Fibroblast of peridontal ligament (primary cell): ENCODE results near the gene FHOD1.
A peak's percentile ranks its signal among the peaks of the same experiment; 100 is the strongest.

Experiments
- DNase-seq: peaks from one replicate; pipeline ENCODE4 v3.0.0-alpha.2; 2010; ENCODE audit errors: extremely low read depth

FHOD1 gene

DNA sequence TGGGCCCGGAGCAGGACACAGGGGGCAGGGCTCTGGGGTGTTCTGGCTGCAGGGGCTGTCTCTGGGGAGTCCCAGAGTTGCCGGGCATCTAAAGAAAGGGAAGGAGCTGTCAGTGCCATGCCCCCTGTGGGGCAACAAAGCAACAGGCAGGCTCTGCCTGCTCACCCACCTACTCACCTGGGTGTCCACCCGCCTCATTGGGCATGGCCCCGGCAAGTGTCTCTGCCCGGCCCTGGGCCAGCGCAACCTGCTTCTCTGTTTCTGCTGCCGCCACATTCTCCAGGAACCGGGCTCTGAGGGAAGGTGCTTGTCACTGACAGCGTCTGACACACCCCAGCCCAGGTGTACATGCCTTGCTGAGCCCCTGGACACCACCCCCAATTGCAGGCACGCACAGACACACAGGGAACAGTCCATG, 13.1 kb downstream of the FHOD1 start:
- DNase-seq = no peak

DNA sequence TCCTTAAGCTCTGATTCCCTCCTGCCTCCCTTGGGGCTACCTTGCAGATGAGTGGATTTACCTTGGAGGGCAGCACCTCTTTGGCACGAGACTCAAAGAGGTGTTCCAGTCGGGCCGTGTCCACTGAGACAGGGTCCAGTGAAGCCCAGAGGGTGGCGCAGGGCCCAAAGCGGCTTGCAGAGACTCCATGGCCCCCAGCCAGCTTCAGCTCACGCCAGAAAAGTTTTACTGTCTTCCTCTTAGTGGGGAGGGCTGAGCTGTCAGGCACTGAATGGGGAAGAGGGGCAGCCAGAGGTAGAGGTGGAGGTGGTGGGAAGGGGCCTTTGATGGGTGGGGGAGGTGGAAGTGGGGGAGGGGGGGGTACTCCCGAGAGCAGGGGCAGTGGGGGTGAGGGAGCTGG, 13.7 kb downstream of the FHOD1 start:
- DNase-seq = no peak

GRCh38 chr16:67230809-67231660, 16.2 kb downstream of the FHOD1 start:
- no peak for DNase-seq

GRCh38 chr16:67229906-67230808, 17.1 kb downstream of the FHOD1 start:
- DNase-seq = no peak

DNA sequence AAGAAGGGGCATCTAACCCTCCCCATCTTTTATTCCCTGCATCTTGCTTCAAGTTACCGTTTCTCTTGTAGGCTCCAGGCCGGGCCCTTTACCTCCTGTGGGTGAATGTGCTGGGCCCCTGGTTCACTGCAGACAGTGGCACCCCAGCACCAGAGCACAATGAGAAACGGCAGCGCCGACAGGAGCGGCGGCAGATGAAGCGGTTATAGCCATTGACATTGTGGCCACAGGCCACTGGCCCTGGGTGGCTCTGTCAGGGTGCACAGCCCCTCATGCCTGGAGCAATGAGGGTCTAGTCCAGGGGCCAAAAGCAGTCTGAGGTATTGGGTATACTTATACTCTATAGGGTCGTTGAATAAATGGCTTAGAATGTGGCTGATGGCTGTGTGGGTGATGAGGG, 18.4 kb downstream of the FHOD1 start:
- no peak for DNase-seq

- no peak for DNase-seq
Observed at GRCh38 chr16:67228034-67228785, 19.1 kb downstream of the FHOD1 start.

- no peak for DNase-seq
Observed at GRCh38 chr16:67227567-67227921, 19.7 kb downstream of the FHOD1 start.

DNA sequence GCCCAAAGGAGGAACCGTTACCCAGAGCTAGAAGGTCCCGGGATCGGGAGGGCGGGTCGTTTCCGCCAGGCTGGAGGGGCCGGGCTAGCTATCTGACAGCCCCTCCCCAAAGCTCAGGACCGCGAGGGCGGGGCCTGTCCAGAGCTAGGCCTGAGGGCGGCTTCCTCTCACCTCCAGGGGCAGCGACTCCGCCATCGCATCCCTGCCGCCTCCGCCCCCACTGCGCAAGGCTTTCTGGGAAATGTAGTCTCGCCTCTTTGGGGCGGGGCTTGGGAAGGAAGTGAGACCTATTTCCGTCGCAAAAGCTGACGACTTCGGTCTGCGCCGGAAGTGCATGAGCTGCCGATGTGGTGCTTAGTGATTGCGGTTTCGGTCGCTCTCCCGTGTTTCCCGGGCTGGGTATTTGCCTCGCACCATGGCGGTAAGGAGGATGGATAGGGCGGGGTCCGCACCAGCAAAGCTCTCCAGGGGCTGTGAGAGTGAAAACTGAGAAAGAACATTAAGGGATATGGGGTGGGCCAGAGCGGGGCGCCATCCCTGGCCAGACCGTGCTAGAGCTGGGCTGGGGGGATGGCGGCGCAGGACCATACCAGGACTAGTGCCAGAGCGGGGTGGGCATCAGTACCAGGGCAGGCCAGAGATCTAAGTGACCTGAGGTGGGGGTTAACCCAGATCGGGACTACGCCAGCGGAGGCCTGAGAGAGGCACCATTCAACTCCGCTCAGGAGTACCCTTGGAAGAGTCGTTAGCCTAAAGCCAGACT, 20.3 kb downstream of the FHOD1 start, which contains the start of gene TMEM208:
Gene TMEM208, plus strand, starts transcription at position 327 of the 763 bp plus-strand sequence. Its CDS starts 89 bp downstream, at position 416.
- DNase-seq = peak; percentile 98

- no peak for DNase-seq
Observed at GRCh38 chr16:67226295-67226803, 20.9 kb downstream of the FHOD1 start.

DNA sequence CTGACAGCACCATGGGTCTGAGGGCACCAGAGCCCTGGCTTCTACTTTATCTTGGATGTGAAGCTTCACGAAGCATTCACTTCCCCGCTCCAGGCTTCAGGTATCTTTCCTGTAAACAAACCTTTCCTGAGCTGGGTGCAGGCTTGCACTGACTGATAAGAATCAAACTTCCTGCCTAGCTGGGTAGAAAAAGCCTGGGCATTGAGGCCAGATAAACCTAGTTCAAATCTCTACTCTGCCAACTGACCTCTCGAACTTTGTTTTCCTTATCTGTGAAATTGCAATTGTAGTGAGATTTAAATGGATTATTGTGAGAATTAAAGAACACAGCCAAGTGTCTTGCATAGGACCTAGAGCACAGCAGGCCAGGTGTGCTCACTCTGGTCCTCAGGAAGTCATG, 23.3 kb downstream of the FHOD1 start:
- DNase-seq = no peak

DNA sequence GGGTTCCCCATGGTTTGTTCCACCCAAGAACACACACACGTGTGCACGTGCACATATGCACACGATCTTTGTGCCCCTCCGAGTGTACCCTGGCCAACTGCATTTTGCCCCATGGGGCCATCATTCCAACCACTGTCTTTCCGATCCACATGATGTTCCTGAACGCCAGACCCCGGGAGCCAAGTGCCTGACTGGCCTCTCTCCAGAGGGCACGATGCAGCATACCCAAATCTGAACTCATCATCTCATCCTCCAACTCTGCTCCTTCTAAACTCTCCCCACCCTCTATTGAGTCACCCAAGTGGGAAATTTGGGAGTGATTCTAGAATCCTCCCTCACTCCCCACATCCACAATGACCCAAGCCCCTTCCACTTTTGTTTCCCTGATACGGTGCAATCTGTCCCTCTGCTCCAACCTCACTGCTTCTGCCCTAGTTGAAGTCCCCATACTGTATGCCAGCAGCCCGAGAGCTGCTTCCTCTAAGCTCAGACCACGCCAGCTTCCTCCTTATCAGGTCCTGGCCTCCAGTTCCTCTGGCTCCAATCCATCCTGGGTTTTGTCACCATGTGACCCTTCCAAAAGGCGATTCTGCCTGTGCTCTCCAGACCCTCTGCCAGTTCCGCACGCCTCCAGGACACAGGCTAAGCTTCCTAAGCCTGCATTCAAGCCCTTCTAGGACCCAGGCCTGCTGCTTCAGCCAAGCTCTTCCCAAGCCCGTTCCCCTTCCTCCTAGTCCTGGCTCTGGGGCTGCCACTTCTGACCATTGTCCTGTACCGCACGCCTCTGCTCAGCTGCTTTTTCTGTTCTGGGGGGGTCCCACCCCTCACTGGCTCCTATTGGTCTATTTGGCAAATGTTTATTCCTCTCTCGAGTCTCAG, 30.4 kb downstream of the FHOD1 start:
- DNase-seq = no peak

DNA sequence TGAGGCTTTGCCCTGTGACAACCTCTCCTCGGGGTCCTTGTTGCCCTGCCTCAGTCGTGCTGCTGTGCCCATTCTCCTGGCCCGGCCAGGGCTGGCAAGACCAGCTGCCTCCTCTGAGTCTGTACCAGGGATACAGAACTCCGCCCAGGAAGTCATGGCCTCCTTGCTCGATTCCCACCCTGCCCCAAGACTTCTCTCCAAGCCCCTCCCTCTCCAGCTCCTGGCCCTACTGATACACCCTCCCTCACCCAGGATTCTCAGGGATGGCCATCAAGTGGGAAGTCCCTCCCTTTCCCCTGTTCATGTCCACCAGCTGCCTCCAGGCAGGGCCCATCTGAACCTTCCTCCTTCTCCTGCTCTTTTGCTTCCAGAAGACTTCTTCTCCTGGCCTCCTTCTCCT, 31.6 kb downstream of the FHOD1 start:
- DNase-seq = no peak

GRCh38 chr16:67213197-67214019, 33.9 kb downstream of the FHOD1 start:
- no peak for DNase-seq

DNA sequence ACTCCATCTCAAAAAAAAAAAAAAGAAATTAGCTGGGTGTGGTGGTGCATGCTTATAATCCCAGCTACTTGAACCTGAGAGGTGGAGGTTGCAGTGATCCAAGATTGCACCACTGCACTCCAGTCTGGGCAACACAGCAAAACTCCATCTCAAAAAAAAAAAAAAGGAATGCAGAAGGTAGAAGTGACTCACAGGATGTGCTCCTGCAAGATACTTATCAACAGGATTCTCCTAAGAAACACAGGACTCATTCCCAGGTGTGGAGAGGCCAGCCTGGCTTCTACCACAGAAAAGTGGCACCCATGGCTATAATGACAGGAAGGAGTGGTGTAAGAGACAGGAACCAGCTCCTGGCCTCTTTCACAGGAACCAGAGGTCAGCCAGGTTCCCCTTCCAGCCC, 34.5 kb downstream of the FHOD1 start:
- DNase-seq = no peak

GRCh38 chr16:67211674-67212073, 35.6 kb downstream of the FHOD1 start:
- DNase-seq = no peak

- no peak for DNase-seq
Observed at GRCh38 chr16:67210069-67210937, 37.0 kb downstream of the FHOD1 start.

DNA sequence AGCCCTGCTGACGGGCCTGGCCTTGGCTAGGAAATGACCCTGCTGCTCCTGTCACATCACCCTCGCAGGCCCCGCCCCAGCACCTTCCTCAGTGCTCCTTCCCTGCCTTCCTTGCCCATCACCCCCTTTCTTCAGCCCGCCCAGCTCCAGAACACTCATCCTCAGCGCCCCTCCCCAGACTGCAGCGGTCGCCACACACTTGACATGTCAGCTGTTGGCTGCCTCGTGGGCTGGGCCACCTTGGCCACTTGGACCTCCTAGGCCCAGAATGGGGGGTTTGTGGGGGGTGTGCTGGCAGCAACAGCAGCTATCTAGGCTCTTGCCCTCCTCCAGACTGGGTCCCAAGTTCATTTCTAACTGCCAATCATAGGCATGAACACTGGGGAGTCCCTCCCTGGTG, 37.7 kb downstream of the FHOD1 start:
- DNase-seq = no peak
